Measurements from ENCODE around the gene RIN3. TPM values are rescaled to one million over a fixed set of nuclear protein-coding genes. Genes with fewer than 3 reads are reported as not detected.

Gene RIN3
- total and polyA plus RNA-seq, 2 donors (not counting 3 experiments of a cell fraction or from before 2014, with no cell fraction given) = 5.1 to 20.8 TPM

DNA sequence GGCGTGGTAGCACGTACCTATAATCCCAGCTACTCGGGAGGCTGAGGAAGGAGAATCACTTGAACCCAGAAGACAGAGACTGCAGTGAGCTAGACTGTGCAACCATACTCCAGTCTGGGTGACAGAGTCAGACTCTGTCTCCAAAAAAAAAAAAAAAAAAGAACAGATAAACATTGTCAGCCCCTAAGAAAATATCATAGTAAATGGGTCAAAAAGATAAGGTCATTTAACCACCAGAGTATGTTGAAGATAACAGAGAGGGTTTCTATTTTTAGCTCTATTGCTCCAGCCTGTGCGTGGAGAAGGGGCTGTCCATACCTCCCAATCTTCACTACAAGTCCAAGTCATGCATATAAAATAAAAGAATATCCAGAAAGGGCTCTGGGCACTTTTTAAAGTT, 219.4 kb downstream of the RIN3 start:
- no peak overlapping the region for H3K27ac ChIP-seq (ENCODE audit: insufficient read depth, low read depth, low read length)
- peaks cover 0 to 3% of the 10 kb centered on the region in 2 experiments for H3K36me3 ChIP-seq (ENCODE audit: control insufficient read depth in 2 of 2, extremely low read depth in 1 of 2, insufficient read depth in 2 of 2, low read length in 2 of 2)
- H3K79me2 ChIP-seq (ENCODE audit: control insufficient read depth, insufficient read depth, low read length) = no peaks in the 10 kb centered on the region
- H3K9me1 ChIP-seq (replicated peaks; ENCODE audit: control insufficient read depth, extremely low read depth, insufficient read depth, low read length) = no peaks in the 10 kb centered on the region
- ChIA-PET CTCF (interaction anchor here (1.7 kb wide), 1 partner anchor 10 kb away, joined by 7 read pairs; no protein-coding TSS in a partner anchor), POLR2A (no interaction called here)
- intact Hi-C loops (cut with micrococcal nuclease) (no loop called here), dilution Hi-C loops (cut with MboI; ENCODE audit: extremely low pct_ligation_motif_present, low sequenced_read_pairs) (no loop called here)
- H3K27me3 ChIP-seq (ENCODE audit: control insufficient read depth in 2 of 2, insufficient read depth in 2 of 2, low read length in 2 of 2) = no peaks in the 10 kb centered on the region
- H3K9me3 ChIP-seq (replicated peaks; ENCODE audit: control insufficient read depth, insufficient read depth, low read length) = no peaks in the 10 kb centered on the region
- H3K4me3 ChIP-seq (replicated peaks in 1 of 3; ENCODE audit: insufficient read depth in 1 of 3, low read depth in 1 of 3, low read length in 3 of 3) = no peak overlapping the region
- H2AFZ ChIP-seq (ENCODE audit: low read depth, low read length) = no peak overlapping the region
- no peak for DNase-seq (ENCODE audit: low read depth, low spot score)
- no peak overlapping the region for H3K4me2 ChIP-seq (ENCODE audit: insufficient read depth, low read length)
- FAIRE-seq = no peak
- H3K4me1 ChIP-seq (ENCODE audit: control insufficient read depth, extremely low read depth, insufficient read depth, low read length) = peaks cover 3% of the 10 kb centered on the region
- TF ChIP-seq, protein P1, sequence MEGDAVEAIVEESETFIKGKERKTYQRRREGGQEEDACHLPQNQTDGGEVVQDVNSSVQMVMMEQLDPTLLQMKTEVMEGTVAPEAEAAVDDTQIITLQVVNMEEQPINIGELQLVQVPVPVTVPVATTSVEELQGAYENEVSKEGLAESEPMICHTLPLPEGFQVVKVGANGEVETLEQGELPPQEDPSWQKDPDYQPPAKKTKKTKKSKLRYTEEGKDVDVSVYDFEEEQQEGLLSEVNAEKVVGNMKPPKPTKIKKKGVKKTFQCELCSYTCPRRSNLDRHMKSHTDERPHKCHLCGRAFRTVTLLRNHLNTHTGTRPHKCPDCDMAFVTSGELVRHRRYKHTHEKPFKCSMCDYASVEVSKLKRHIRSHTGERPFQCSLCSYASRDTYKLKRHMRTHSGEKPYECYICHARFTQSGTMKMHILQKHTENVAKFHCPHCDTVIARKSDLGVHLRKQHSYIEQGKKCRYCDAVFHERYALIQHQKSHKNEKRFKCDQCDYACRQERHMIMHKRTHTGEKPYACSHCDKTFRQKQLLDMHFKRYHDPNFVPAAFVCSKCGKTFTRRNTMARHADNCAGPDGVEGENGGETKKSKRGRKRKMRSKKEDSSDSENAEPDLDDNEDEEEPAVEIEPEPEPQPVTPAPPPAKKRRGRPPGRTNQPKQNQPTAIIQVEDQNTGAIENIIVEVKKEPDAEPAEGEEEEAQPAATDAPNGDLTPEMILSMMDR (IDR thresholded peaks at IDR 0.05; ENCODE audit: extremely low read depth in 1 of 2, insufficient read depth in 1 of 2, low read depth in 1 of 2, low read length in 2 of 2) = no peak
- TF ChIP-seq FOS (IDR thresholded peaks at IDR 0.05; ENCODE audit: borderline replicate concordance, insufficient read depth, low read length) (no peak), EZH2 (IDR thresholded peaks at IDR 0.05; ENCODE audit: borderline replicate concordance, low read depth, low read length, severe bottlenecking) (no peak), POLR2A (IDR thresholded peaks at IDR 0.05; ENCODE audit: low read depth, low read length) (no peak), POLR2AphosphoS5 (IDR thresholded peaks at IDR 0.05; ENCODE audit: insufficient read depth, low read depth, low read length) (no peak), MYC (IDR thresholded peaks at IDR 0.05; ENCODE audit: low read depth, low read length) (no peak), JUN (IDR thresholded peaks at IDR 0.05; ENCODE audit: borderline replicate concordance, insufficient read depth, insufficient read length, low read depth) (no peak), GATA2 (IDR thresholded peaks at IDR 0.05; ENCODE audit: insufficient read depth, insufficient read length, low read depth, low read length) (no peak)
- TF ChIP-seq, protein P2, sequence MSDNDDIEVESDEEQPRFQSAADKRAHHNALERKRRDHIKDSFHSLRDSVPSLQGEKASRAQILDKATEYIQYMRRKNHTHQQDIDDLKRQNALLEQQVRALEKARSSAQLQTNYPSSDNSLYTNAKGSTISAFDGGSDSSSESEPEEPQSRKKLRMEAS (IDR thresholded peaks at IDR 0.05; ENCODE audit: insufficient read depth, insufficient read length) = no peak
- no TSS peak for BruUV-seq (replicated peaks)
- no peaks in the 10 kb centered on the region for H4K20me1 ChIP-seq (replicated peaks; ENCODE audit: control insufficient read depth, extremely low read depth, insufficient read depth, low read length)
- no peak overlapping the region for H3K9ac ChIP-seq (replicated peaks; ENCODE audit: extremely low read depth, insufficient read depth, low read length)
